ENCODE measurements around the gene MOSPD3.
A peak's percentile ranks its signal among the peaks of the same experiment; 100 is the strongest.
"Not testable (repeated sequence)": the region's sequence is repeated elsewhere in the genome, so short reads cannot be mapped to it uniquely, and the experiment has no call there.

Gene MOSPD3

DNA sequence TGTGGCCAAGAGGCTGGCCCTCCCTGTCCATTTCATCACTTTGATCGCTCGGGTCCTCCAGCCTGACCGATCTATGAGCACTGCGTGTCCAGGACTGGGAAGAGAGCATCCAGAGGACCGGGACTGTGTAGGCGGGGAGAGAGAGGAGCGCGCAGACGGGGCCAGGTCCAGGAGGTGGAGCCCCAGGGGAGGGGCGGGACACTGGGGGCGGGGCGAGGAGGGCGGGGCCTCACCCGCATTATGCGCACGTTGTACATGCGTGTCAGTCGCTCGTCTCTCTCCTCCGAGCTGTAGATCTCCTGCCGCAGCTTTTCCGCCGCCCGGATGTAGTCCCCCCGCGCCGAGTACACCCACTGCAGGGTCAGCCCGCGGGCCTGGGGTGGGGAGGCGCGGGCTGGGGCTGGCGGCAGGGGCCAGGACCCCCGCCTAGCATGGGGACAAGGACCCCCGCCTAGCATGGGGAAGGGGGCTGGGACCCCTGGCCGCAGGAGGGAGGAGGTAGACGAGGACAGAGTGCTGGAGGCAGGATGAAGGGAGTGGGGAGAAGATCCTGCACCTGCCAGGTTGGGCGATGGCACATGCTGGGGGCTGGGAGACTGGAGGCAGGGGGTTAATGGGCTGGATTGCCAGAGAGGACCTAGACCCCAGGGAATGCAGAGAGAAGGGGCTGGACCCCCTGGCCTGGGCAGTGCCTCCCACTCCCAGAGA is 14.3 kb downstream of the MOSPD3 start:
- peak; percentile 32 for DNase-seq

DNA sequence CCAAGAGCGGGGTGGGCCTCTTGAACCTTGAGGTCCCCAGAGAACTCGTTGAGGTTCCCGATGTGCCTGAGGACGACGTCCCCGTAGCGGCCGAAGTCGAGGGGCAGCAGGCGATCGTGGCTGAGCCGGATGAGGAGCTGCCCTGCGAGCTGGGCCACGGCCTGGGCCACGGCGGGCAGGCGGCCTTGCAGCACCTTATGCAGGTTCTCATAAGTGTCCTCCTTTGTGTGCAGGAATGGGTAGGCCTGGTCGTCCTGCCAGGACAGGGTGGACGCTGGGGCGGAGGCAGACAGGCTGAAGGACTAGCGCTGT is 14.9 kb downstream of the MOSPD3 start:
- no peak for DNase-seq

DNA sequence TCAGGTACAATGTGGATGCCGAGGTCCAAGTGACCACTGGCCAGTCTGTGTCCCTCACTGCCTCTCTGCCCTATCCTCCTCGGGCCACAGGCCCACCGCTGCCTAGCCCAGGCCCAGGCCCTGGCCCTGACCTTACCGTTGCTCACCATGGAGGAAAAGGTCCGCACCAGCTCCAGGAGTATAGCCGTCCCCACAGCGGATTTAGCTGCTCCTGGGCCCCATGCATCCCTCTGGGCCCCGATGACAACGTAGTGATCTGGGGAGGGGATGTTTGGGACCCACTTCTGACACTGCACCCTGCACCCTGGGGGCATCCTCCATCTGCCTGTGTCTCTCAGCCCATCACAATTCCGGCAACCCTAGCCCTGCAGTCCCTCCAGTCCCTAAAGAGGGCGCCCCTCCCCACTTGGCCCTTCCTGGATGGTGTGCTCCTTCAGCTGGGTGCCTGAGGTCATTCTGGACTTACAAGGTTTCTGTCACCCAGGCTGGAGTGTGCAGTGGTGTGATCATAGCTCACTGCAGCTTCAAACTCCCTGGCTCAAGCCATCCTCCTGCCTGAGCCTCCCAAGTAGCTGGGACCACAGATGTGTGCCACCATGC is 16.9 kb downstream of the MOSPD3 start:
- no peak for DNase-seq

DNA sequence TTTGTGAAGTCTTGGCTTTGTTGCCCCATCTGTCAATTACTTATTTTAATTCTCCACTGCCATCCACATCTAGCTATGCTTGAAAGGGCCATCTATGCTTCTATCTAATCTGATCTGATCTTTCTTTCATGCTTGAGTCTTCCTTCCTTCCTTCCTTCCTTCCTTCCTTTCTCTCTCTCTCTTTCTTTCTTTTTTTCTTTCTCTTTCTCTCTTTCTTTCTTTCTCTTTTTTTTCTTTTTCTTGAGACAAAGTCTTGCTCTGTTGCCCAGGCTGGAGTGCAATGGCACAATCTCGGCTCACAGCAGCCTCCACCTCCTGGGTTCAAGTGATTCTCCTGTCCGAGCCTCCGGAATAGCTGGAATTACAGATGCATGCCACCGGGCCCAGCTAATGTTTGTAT is 17.7 kb downstream of the MOSPD3 start:
- DNase-seq: no peak

DNA sequence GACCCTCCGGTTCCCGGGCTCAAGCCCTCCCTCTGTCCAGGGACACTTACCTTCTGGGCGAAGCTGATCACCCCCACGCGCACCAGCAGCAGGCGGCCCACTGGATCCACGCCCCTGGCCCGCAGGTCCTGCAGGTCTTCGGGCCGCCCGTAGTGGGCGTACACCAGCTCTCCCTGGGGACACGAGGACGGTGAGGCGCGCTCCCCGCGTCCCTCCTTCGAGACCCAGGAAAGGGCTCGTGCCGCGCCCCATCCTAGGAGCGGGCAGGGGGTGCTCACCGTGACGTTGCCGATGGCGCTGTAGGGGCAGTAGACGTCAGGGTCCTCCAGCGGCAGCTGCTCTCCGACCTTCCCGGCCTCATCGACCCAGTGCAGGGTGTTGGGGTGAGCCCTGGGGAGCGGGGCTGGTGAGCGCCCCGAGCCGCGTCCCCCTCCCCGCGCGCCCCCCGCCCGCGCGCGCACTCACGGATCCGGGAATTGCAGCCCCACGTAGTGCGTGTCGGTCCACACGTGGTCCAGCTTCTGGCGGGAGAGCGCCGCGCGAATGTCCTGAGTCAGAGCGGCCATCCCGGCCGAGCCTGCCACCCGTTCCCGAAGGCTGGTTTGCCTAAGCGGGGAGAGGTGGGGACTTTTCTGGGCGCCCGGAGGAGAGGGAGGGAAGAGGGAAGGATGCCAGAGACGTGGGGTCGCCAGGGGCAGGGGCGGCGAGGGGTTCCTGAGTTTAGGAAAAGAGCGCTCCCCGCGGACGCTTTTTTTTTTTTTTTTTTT is 20.8 kb downstream of the MOSPD3 start:
- DNase-seq: peak; percentile 17

DNA sequence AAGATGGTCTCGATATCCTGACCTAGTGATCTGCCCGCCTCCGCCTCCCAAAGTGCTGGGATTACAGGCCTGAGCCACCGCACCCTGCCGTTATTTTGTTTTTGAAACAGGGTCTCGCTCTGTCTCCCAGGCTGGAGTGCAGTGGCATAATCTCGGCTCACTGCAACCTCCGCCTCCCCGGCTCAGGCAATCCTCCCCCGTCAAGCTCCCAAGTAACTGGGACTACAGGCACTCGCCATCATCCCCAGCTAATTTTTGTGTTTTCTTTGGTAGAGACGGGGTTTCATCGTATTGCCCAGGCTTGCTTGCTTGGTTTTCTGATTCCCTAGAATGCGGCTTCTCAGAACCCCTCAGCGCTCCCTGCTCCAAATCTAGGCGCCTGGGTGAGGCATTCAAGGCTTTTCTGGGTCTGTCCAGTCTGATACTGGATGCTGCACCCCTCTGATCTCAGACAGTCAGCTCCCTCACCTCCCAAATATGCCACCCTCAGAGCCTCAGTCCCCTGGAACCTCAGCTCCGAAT is 27.7 kb downstream of the MOSPD3 start:
- DNase-seq: no peak

DNA sequence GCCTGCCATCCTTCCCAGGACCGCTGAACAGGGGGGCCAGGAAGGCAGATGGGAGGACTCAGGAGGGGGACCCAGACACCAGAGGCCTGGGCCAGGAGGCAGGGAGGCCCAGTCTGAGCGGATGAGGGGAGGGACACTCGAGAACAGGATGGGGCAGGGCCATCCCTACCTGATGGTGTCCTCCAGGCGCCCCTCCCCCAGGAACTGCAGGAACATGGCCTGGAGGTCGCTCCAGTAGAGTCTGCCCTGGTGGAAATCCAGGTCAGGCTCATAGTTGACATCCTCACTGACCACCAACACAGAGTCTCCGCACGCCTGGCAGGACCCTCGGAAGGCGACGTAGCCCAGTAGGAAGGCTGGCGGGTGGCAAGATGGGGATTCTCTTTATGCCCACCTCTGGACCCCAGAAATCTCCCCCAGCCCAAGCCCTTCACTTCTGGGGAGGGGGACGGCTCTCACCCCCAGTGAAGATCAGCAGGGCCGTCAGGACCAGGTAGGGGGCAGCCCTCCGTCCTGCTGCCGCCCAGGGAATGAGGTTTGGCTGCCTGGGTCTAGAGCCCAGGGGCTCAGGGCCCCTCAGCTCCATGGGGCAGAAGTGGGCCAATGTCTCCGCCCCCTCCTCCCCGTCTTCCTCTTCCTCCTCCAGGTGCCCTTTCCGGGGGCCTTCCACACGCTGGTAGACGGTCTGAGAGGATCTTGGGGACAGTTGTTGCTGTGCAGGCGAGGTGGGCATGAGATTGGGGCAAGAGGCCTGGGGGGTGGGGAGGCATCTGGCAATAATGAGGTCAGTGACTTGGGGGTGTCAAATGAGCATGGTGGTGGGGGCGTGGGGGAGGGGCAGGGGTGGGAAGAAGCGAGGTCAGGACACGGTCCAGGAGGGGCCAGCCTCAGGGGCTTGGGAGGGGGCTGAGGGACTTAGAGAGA is 28.4 kb downstream of the MOSPD3 start:
- DNase-seq: no peak

DNA sequence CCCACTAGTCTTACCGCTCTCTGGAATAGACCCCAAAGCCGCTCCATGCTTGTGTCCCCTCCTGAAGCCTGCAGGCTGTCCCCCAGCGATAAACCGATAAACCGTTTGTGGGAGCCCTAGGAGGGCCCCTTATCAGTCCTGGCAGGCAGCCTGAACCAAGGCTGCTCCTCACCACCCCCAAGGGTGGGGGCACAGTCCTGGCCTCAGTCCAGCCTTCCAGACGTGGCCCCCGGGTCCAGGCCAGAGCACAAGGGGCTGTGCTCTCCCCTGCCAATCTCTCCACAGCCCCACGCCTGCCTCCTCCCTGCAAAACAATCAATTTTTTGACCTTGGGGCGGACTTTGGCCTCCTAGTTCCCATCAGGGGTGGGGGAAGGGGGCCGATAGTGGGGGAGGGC is 29.1 kb downstream of the MOSPD3 start, which contains the start of gene TFR2:
Gene TFR2 (minus strand): TSS at position 90 of the 397 bp plus-strand sequence. CDS start 43 bp downstream, at position 47.
- no peak for DNase-seq

DNA sequence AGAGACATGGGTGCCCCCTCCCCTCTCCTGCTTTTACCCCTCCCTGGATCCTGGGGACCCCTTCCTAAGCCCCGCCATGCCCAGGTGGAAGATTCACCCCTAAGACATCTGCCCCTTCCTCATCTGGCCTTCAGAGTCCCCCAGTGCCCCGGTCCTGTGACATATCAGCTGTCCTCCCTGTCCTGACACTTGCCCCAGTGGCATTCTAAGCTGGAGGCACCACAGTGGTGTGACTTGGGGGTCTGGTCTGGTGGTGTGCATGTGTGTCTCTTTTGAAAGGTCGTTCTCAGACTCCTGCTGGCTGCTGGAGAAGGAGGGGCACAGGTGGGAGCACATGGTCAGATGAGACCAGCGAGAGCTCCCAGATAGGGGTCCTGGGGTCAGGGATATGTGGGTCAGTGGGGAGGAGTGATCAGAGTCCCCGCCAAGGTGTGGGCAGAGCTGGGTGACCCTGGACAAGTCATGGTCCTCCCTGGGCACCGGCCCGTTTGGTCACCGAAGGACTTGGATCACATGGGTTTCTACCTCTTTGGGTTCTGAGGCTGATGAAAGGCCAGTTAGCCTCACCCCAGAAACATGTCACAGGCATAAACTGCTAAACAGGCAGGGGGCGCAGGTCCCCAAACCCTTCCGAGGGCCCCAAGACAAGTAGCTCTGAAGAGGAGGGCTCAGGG is 29.7 kb downstream of the MOSPD3 start:
- no peak for DNase-seq

DNA sequence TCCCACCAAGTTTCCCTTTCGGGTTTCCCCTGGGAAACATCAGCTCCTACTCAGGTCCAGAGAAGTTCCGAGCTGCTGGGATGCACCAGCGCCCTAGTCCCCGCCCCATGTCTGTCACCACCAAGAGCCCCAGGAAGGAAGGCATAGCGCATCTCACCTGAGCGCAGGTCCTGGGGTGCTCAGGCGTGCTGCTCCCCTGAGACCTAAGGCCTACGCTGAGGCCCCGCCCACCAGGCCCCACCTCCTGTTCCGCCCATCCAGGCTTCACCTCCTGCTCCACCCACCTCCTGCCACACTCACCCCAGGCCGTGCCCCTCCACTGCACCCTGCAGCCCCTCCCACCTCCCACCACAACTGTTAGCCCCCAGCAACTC is 30.2 kb downstream of the MOSPD3 start:
- DNase-seq: no peak

DNA sequence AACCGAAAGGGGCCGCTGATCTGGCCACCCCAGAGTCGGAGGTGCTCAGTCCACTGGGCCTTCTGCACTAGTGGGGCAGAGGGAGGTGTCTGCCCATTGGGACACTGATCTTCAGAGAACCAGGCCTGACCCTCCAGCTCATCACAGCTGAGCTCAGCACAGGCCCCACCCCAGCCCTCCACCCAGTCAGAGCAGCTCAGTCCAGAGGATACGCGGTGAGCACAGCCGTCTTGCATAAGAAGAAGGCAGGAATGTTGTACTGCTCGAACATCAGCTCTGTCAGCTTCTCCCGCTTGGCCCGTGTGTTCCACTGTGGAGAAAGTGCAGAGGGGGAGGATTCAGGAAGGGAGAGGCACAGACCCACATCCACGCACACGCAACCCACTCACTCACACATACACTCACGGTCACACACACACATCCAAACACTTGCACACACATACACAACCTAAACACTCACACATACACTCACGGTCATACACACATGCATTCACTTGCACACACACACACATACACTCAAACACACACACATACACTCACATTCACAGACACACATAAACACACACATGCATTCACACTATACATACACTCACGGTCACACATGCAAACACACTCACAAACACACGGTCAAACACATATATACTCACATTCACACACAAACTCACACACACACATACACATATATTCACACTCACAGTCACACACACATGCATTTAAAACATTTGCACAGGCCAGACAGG is 37.7 kb downstream of the MOSPD3 start:
- no peak for DNase-seq

DNA sequence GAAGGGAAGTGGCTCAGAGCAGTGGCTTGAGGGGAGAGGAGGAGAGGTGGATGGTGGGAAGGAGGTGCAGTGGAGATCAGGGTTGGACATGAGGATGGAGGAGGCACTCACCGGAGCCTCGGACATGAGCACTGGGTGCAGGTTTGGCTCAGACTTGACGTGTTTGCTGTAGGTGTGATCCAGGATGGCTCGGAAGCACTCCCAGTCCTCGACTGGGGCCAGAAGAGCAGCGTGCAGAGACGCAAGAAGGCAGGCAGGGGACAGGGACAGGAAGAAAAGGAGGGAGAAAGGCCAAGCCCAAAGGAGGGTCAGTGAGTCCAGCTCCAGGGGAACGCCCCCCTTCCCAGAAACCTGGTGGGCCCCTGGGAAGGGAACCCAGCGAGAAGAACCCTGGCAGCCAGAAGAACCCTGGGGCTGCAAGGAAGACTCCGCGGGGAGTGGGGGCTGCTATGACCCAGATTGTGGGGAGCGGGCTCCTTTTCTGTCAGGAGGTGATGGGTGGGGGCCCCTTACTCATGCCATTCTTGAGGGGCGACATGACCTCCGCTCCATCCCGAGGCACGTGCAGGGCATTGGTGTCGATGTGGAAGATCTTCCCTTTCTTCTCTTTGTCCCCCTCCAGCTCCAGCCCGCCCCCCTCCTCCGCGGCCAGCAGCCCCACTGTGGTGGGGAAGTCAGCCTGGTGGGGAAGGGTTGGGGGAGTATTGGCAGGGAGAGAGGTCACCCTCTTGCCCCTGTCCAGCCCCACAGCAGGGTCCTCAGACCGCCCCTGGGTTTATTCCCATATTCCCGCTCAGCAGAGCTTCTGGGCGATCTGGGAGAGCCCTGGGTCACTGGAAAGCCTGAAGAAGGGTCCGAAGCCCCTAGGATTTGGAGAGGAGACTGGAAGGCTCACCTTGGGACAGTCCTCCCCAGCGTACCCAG is 42.8 kb downstream of the MOSPD3 start:
- no peak for DNase-seq

DNA sequence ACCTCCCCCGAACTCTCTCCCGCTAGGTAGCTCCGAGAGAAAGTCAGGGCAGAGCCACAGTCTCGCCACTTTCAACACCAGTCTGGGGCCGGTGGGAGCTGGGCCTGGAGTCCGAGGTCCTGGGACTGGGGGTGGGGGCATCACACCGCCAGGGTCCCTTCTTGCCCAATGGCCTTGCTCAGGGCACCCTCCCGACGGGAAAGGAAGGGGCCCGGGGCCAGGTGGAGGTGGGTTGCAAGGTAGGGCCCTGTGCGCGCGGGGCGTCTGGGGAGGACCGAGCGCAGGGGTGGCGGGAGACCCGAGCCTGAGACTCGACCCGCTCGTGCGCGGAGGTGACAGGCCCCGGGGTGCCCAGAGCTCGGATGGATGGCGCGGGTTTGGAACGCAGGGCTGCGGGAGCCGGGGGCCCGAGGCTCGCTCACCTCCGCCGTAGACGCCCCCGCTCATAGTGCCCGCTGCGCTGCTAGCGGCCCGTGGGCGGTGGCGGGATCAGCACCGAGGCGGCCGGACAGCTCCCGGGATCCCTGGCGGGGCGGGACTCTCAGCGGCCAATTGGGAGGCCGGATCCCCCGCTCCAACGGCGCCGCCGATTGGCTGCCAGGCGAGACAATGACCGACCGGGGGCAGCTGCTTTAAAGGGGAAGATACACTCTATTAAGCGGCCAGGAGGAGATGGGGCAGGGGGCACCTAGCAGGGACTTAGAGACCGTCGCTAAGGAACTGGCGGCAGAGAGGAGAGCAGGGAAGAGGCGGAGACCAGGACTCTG is 43.8 kb downstream of the MOSPD3 start, which contains the start of gene ACTL6B:
Gene ACTL6B (minus strand): TSS at position 541 of the 767 bp plus-strand sequence. CDS start 94 bp downstream, at position 447.
- peak; percentile 23 for DNase-seq

DNA sequence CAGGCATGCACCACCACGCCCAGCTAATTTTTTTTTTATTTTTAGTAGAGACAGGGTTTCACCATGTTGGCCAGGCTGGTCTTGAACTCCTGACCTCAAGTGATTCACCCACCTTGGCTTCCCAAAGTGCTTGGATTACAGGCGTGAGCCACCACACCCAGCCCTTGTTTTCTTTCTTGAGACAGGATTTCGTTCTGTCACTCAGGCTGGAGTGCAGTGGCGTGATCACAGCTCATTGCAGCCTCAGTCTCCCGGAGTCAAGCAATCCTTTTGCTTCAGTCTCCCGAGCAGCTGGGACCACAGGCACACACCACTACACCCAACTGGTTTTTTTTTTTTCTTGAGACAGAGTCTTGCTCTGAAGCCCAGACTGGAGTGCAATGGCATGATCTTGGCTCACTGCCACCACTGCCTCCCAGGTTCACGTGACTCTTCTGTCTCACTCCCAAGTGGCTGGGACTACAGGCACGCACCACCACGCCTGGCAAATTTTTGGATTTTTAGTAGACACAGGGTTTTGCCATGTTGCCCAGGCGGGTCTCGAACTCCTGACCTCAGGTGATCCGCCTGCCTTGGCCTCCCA is 49.9 kb downstream of the MOSPD3 start:
- DNase-seq: not testable (repeated sequence)

All from NCI-H1417 treated with DMSO at 0.1 percent for 48 hours (cell line).